Activated CD8-positive, alpha-beta memory T cell treated with anti-CD3 and anti-CD28 coated beads for 24 hours (primary cell): ENCODE measurements around the gene LCE6A.

Source experiments
- DNase-seq: peaks from one replicate; pipeline ENCODE4 v3.0.0-alpha.2; 2020

The LCE6A gene

GRCh38 chr1:152878042-152878441 is 35.4 kb downstream of the LCE6A start, which contains the start of gene SMCP:
SMCP (plus strand) TSS chr1:152878322; CDS start chr1:152884423, 6,101 bp downstream.
- no peak for DNase-seq

- no peak for DNase-seq
Observed at GRCh38 chr1:152879559-152880198, 37.0 kb downstream of the LCE6A start.

- no peak for DNase-seq
Observed at GRCh38 chr1:152880316-152880715, 37.7 kb downstream of the LCE6A start.

- no peak for DNase-seq
Observed at GRCh38 chr1:152880907-152881306, 38.3 kb downstream of the LCE6A start.

- no peak for DNase-seq
Observed at GRCh38 chr1:152884085-152884484, 41.4 kb downstream of the LCE6A start.

- DNase-seq: no peak
Observed at GRCh38 chr1:152884506-152884905, 41.9 kb downstream of the LCE6A start.

GRCh38 chr1:152884966-152885624 is 42.4 kb downstream of the LCE6A start:
- no peak for DNase-seq

GRCh38 chr1:152886085-152886484 is 43.4 kb downstream of the LCE6A start:
- DNase-seq: no peak

GRCh38 chr1:152886758-152887409 is 44.2 kb downstream of the LCE6A start:
- DNase-seq: no peak

- DNase-seq: no peak
Observed at GRCh38 chr1:152888126-152888525, 45.5 kb downstream of the LCE6A start.
